HUDEP-2 (cell line): Measurements from ENCODE around the gene HEMK1.

Experiments
- DNase-seq, 76 experiments: peaks; one replicate each; lab custom pipeline; 2025; ENCODE audit not compliant: unreplicated experiment in 76 of 76; lab: John Stamatoyannopoulos, UW

Gene HEMK1

DNA sequence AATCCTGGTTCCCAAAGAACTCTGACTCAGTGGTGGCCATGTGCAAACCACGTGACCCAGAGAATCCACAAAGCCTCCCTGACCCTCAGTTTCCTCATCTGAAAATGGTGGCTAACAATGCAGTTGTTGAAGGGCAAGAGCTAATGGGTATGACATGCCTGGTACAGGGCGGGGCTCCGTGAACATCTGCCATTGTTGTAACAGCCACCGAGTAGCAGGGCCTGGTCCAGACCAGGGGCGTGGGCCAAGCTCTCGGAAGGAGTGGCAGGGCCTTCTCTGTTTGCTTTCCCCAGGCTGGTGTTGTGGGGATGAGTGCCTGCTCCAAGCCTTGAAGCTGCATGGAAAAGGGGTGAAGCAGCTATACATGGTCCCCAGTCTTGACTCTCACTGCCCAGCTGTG is 61.1 kb downstream of the HEMK1 start:
- no peak for DNase-seq

DNA sequence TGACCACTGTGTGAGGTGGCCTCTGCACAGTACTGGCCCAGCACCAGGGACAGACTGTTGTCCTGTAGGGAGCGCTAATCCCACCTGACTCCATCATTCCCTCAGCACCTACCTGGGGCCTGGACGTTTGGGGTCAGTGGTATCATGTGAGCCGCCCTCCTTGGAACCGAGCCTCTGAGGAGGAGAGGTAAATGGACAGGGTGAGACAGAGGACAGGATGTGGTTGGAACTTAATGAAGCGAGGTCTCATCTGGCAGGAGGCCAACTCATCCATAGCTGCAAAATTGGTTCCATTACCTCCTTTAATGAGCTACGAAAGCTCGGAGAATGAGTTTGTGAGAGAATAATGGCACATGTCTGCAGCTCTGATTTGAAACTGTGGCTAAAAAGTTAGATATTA is 61.6 kb downstream of the HEMK1 start:
- no peak for DNase-seq

DNA sequence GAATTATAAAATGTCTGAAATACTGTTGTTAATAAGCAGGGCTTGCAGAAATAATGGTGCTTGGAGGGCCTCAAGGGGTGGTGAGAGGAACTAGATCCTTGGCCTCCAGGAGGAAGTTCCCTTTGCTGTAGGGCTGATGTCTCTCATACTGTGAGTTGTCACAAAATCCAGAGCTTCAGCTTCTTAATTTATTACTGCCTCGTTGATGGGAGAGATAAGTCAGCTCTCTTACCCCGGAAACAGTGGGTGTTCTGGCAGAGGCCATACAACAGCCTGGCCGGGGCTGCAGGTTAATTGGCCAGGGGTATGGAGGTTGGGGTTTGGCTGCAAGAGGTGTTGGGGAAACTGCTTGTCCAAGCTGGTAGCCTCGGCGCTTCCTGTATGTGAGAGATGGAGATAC is 63.1 kb downstream of the HEMK1 start:
- DNase-seq = peak in 4 of 76 experiments; percentile 4 to 14 (median 10)

DNA sequence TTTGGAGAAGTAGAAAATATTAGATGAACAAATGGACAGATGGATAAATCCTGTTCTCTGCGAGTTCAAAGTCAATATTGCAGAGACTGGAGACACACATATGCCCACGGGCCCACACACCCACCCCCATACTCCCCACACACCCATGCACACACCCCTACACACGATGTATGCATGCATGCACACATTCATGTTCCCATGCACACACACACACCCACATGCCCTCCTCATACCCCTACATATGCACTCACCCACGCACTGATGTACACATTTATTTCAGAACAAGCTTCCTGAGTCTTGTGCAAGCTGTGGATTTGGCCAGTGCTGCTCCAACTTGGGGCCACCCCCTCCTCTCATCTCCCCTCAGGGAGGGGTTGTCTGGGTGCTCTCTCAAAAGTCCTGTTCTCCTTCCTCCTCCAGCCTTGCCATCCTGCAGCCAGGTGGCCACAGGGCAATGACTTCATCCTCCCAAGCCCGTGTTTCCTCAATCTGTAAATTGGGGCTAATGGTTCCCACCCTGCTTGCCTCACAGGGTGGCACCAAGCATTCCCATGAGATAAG is 64.0 kb downstream of the HEMK1 start:
- DNase-seq = no peak

GRCh38 chr3:50635066-50635465 is 65.7 kb downstream of the HEMK1 start:
- no peak for DNase-seq

DNA sequence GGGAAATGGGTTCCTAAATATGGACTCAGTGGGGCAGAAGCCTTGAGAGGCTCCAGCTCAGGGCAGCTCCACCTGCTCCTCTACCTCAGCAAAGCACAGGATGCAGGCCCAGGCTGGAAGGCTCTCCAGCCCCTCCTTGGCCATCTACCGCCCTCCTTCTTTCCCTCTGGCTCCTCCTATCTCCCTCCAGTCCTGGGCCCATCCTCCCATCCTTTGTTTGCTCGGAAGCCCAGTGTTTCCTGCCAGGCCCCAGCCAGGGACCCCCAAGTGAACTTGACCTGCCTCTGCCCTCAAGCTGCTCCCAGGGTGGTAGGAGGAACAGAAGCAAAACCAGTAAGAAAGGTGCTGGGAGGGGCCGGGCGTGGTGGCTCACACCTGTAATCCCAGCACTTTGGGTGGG is 67.7 kb downstream of the HEMK1 start:
- DNase-seq = no peak

- DNase-seq = no peak
These were observed 68.6 kb downstream of the HEMK1 start for GRCh38 chr3:50637945-50638344.

- no peak for DNase-seq
These were observed 69.8 kb downstream of the HEMK1 start for GRCh38 chr3:50639055-50639494.

DNA sequence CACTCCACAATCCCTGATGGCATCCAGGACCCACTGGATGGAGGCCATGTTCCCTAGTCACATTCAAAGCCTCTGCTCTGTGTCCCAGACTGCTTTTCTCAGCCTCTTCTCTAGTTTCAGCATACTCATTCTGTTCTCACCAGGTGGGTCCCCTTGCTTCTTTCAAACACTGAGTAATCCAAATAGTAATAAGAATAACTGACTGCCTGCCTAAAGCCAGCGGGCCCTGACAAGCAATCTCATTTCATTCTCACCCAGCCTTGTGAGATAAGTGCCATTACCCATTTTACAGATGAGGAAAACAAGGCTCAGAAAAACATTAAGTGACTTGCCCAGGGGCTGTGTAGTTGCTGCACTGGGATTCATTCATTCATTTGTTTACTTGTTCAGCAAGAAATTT is 73.1 kb downstream of the HEMK1 start:
- no peak for DNase-seq

DNA sequence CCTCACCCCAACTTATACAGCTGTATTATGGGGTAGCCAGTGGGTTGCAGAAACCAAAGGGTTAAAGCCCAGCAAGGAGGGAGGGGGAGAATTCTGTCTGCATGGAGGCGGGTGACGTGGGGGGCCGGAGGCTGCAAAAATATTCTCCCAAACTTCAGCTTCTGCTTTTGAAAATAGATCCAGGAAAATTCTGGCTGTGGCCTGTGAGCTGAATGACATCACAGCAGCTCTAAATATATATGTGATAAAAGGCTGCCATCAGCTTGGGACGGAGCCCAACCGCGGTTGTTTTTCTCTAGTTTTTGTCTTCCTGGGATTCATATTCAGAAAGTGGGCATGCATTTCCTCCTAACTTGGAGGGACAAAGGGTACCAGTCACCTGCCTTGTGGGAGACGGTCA is 75.2 kb downstream of the HEMK1 start:
- no peak for DNase-seq

GRCh38 chr3:50645378-50645777 is 76.1 kb downstream of the HEMK1 start:
- DNase-seq = no peak
